Measurements from ENCODE around the gene TRIM40.

GRCh38 chr6:30149858-30150550 lies 14.1 kb downstream of the TRIM40 start:
- TF ChIP-seq POLR2A (IDR thresholded peaks at IDR 0.05; ENCODE audit: borderline replicate concordance, extremely low read depth, insufficient read depth, insufficient read length) = no peak
- TF ChIP-seq, protein P1, sequence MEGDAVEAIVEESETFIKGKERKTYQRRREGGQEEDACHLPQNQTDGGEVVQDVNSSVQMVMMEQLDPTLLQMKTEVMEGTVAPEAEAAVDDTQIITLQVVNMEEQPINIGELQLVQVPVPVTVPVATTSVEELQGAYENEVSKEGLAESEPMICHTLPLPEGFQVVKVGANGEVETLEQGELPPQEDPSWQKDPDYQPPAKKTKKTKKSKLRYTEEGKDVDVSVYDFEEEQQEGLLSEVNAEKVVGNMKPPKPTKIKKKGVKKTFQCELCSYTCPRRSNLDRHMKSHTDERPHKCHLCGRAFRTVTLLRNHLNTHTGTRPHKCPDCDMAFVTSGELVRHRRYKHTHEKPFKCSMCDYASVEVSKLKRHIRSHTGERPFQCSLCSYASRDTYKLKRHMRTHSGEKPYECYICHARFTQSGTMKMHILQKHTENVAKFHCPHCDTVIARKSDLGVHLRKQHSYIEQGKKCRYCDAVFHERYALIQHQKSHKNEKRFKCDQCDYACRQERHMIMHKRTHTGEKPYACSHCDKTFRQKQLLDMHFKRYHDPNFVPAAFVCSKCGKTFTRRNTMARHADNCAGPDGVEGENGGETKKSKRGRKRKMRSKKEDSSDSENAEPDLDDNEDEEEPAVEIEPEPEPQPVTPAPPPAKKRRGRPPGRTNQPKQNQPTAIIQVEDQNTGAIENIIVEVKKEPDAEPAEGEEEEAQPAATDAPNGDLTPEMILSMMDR (IDR thresholded peaks at IDR 0.05 in 2 of 3, conservative IDR thresholded peaks at IDR 0.05 in 1 of 3; ENCODE audit: borderline replicate concordance in 1 of 3, insufficient read depth in 1 of 3, low read depth in 2 of 3, low read length in 2 of 3) = no peak
- no peak for TF ChIP-seq CEBPB (IDR thresholded peaks at IDR 0.05; ENCODE audit: low read depth)
- no peak for TF ChIP-seq JUND (IDR thresholded peaks at IDR 0.05)
- TF ChIP-seq, protein P2, sequence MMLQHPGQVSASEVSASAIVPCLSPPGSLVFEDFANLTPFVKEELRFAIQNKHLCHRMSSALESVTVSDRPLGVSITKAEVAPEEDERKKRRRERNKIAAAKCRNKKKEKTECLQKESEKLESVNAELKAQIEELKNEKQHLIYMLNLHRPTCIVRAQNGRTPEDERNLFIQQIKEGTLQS (IDR thresholded peaks at IDR 0.05) = no peak
- TF ChIP-seq ZNF274 (IDR thresholded peaks at IDR 0.05; ENCODE audit: low read depth, low read length) = no peak
- TF ChIP-seq, protein P3, sequence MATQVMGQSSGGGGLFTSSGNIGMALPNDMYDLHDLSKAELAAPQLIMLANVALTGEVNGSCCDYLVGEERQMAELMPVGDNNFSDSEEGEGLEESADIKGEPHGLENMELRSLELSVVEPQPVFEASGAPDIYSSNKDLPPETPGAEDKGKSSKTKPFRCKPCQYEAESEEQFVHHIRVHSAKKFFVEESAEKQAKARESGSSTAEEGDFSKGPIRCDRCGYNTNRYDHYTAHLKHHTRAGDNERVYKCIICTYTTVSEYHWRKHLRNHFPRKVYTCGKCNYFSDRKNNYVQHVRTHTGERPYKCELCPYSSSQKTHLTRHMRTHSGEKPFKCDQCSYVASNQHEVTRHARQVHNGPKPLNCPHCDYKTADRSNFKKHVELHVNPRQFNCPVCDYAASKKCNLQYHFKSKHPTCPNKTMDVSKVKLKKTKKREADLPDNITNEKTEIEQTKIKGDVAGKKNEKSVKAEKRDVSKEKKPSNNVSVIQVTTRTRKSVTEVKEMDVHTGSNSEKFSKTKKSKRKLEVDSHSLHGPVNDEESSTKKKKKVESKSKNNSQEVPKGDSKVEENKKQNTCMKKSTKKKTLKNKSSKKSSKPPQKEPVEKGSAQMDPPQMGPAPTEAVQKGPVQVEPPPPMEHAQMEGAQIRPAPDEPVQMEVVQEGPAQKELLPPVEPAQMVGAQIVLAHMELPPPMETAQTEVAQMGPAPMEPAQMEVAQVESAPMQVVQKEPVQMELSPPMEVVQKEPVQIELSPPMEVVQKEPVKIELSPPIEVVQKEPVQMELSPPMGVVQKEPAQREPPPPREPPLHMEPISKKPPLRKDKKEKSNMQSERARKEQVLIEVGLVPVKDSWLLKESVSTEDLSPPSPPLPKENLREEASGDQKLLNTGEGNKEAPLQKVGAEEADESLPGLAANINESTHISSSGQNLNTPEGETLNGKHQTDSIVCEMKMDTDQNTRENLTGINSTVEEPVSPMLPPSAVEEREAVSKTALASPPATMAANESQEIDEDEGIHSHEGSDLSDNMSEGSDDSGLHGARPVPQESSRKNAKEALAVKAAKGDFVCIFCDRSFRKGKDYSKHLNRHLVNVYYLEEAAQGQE (IDR thresholded peaks at IDR 0.05; ENCODE audit: low read depth) = no peak

Data from HCT116 (cell line).